ENCODE results near the gene QRICH1. TPM values are rescaled to one million over a fixed set of nuclear protein-coding genes. Genes with fewer than 3 reads are reported as not detected.

QRICH1 gene
- total RNA-seq, 2 donors from 2014 or later: 122 to 151 TPM

Other genes with a start within 250 kb of the QRICH1 start
- gene PRKAR2A, start 246.2 kb downstream of the QRICH1 start, total RNA-seq: 10 to 100 TPM; 23.1 to 44.5 TPM
- 10 to 100 TPM; 13.4 to 33.7 TPM for gene SLC25A20, start 195.2 kb downstream of the QRICH1 start, total RNA-seq
- gene ARIH2, start 175.2 kb downstream of the QRICH1 start, total RNA-seq: 100 to 1,000 TPM; 107 to 158 TPM
- 10 to 100 TPM; 32.2 to 44.9 TPM for gene P4HTM, start 103.8 kb downstream of the QRICH1 start, total RNA-seq
- 100 to 1,000 TPM; 154 to 208 TPM for gene WDR6, start 86.7 kb downstream of the QRICH1 start, total RNA-seq
- 10 to 100 TPM; 20.9 to 21.2 TPM for gene DALRD3, start 75.5 kb downstream of the QRICH1 start, total RNA-seq
- 10 to 100 TPM; 40.6 to 56.7 TPM for gene NDUFAF3, start 72.0 kb downstream of the QRICH1 start, total RNA-seq
- 100 to 1,000 TPM; 460 to 479 TPM for gene IMPDH2, start 64.7 kb downstream of the QRICH1 start, total RNA-seq
- 100 to 1,000 TPM; 284 to 292 TPM for gene QARS1, start 10.7 kb upstream of the QRICH1 start, total RNA-seq
- 10 to 100 TPM; 33.4 to 36.0 TPM for gene USP19, start 26.8 kb upstream of the QRICH1 start, total RNA-seq
- under 1 TPM in 1 of 2 donors, not detected in 1; 0.79 TPM for gene LAMB2, start 39.0 kb upstream of the QRICH1 start, total RNA-seq
- 10 to 100 TPM; 15.6 to 17.0 TPM for gene CCDC71, start 72.3 kb upstream of the QRICH1 start, total RNA-seq
- 1 to 10 TPM; 1.0 to 3.7 TPM for gene KLHDC8B, start 77.5 kb upstream of the QRICH1 start, total RNA-seq
- 1 to 10 TPM; 9.3 to 9.4 TPM for gene C3orf62, start 183.2 kb upstream of the QRICH1 start, total RNA-seq
- 10 to 100 TPM; 69.1 to 69.2 TPM for gene USP4, start 246.0 kb upstream of the QRICH1 start, total RNA-seq